ENCODE measurements around the gene HIVEP3.

DNA sequence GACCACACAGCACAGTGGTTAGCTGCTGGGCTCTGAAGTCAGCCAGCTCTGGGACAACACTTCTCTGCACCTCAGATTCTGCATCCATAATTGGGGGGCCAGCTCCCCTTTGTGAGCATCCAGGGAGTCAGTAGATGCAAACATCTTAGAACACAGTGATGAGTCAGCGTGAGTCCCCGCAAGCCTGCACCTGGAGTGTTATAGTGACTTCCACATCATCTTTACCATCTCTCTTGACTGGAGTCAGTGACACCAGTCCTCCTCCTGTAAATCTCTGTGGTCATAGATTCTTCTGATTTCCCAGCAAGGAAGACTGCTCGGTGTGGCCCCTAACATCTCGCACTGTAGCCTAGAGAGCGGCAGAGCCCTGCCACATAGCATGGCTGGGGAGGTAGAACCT, 420.3 kb downstream of the HIVEP3 start:
- no peak for TF ChIP-seq POLR2A (IDR thresholded peaks at IDR 0.05; ENCODE audit: low read depth)
- TF ChIP-seq EP300 (IDR thresholded peaks at IDR 0.05): no peak
- TF ChIP-seq, protein P1, sequence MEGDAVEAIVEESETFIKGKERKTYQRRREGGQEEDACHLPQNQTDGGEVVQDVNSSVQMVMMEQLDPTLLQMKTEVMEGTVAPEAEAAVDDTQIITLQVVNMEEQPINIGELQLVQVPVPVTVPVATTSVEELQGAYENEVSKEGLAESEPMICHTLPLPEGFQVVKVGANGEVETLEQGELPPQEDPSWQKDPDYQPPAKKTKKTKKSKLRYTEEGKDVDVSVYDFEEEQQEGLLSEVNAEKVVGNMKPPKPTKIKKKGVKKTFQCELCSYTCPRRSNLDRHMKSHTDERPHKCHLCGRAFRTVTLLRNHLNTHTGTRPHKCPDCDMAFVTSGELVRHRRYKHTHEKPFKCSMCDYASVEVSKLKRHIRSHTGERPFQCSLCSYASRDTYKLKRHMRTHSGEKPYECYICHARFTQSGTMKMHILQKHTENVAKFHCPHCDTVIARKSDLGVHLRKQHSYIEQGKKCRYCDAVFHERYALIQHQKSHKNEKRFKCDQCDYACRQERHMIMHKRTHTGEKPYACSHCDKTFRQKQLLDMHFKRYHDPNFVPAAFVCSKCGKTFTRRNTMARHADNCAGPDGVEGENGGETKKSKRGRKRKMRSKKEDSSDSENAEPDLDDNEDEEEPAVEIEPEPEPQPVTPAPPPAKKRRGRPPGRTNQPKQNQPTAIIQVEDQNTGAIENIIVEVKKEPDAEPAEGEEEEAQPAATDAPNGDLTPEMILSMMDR (IDR thresholded peaks at IDR 0.05): no peak
- TF ChIP-seq POLR2AphosphoS5 (IDR thresholded peaks at IDR 0.05): no peak
